M059J (cell line): ENCODE results near the gene THEM4. TPM values are rescaled to one million over a fixed set of nuclear protein-coding genes. Genes with fewer than 3 reads are reported as not detected.

ENCODE experiments used
- DNase-seq: peaks from one replicate; pipeline ENCODE4 v3.0.0-alpha.2; 2012; ENCODE audit warnings: low read depth
- total RNA-seq: library from RNA; depleted of rRNA; stranded (reverse); fragments of >200 nt; shearing (Covaris generic); gene quantifications from 2 replicates; pipeline ENCODE4 v1.2.3, GENCODE V29; 2014; rRNA removed

The THEM4 gene
- total RNA-seq, 1 experiment from 2014 or later: 8.2 TPM

GRCh38 chr1:151837884-151838221 is 71.5 kb downstream of the THEM4 start:
- DNase-seq: no peak

GRCh38 chr1:151837197-151837596 is 72.1 kb downstream of the THEM4 start:
- no peak for DNase-seq

- no peak for DNase-seq
Observed at GRCh38 chr1:151835596-151835995, 73.7 kb downstream of the THEM4 start.

GRCh38 chr1:151834239-151834638 is 75.1 kb downstream of the THEM4 start:
- no peak for DNase-seq

GRCh38 chr1:151833172-151833900 is 76.0 kb downstream of the THEM4 start:
- no peak for DNase-seq

- peak; percentile 61 for DNase-seq
Observed at GRCh38 chr1:151832318-151832980, 76.9 kb downstream of the THEM4 start.

- DNase-seq: no peak
Observed at GRCh38 chr1:151831605-151832004, 77.7 kb downstream of the THEM4 start, which contains the start of gene RORC. RORC (minus strand) TSS chr1:151831802; CDS start chr1:151831764, 38 bp downstream.

- no peak for DNase-seq
Observed at GRCh38 chr1:151831256-151831591, 78.1 kb downstream of the THEM4 start.

- no peak for DNase-seq
Observed at GRCh38 chr1:151830055-151830454, 79.3 kb downstream of the THEM4 start.

- DNase-seq: no peak
Observed at GRCh38 chr1:151829352-151830046, 79.8 kb downstream of the THEM4 start.

- DNase-seq: peak; percentile 74
Observed at GRCh38 chr1:151828921-151829320, 80.4 kb downstream of the THEM4 start.

- no peak for DNase-seq
Observed at GRCh38 chr1:151827853-151828252, 81.5 kb downstream of the THEM4 start.

- DNase-seq: no peak
Observed at GRCh38 chr1:151825751-151826660, 83.3 kb downstream of the THEM4 start.

GRCh38 chr1:151825204-151825603 is 84.1 kb downstream of the THEM4 start:
- DNase-seq: no peak

Other genes starting within 250 kb of the THEM4 start
- gene CELF3, start 192.7 kb downstream of the THEM4 start, total RNA-seq: not detected in 2 replicates
- gene RIIAD1, start 188.0 kb downstream of the THEM4 start, total RNA-seq: not detected in 2 replicates
- 103 and 173 TPM in 2 replicates for gene MRPL9, start 146.0 kb downstream of the THEM4 start, total RNA-seq
- 10.8 and 11.0 TPM in 2 replicates for gene TDRKH, start 119.0 kb downstream of the THEM4 start, total RNA-seq
- gene LINGO4, start 104.1 kb downstream of the THEM4 start, total RNA-seq: not detected in 2 replicates
- 0.44 TPM in 1 of 2 replicates, not detected in the other for gene RORC, start 77.7 kb downstream of the THEM4 start, total RNA-seq
- not detected in 2 replicates for gene C2CD4D, start 69.7 kb downstream of the THEM4 start, total RNA-seq
- gene THEM5, start 55.8 kb downstream of the THEM4 start, total RNA-seq: not detected in 2 replicates
- gene S100A10, start 84.3 kb upstream of the THEM4 start, total RNA-seq: 120 and 154 TPM in 2 replicates
- gene S100A11, start 127.5 kb upstream of the THEM4 start, total RNA-seq: 784 and 824 TPM in 2 replicates
- gene TCHHL1, start 179.6 kb upstream of the THEM4 start, total RNA-seq: not detected in 2 replicates
- not detected in 2 replicates for gene TCHH, start 205.9 kb upstream of the THEM4 start, total RNA-seq
- gene RPTN, start 249.7 kb upstream of the THEM4 start, total RNA-seq: not detected in 2 replicates